Stimulated activated CD4-positive, alpha-beta T cell treated with anti-CD3 and anti-CD28 coated beads, TNF-alpha, amount 100 ng/mL, for 4 hours (primary cell): ENCODE measurements around the gene KDELR1.
A peak's percentile ranks its signal among the peaks of the same experiment; 100 is the strongest.

Source experiments
- DNase-seq, 3 experiments: peaks; one replicate each; pipeline ENCODE4 v3.0.0-alpha.2; 2020; ENCODE audit warnings: low read depth in 3 of 3

KDELR1 gene

GRCh38 chr19:48371367-48371766 lies 20.0 kb downstream of the KDELR1 start:
- no peak for DNase-seq

- no peak for DNase-seq
These were observed 20.4 kb downstream of the KDELR1 start for GRCh38 chr19:48370955-48371354.

GRCh38 chr19:48368936-48369335 lies 22.4 kb downstream of the KDELR1 start:
- no peak for DNase-seq

GRCh38 chr19:48367855-48368254 lies 23.5 kb downstream of the KDELR1 start:
- DNase-seq = no peak

- DNase-seq = no peak
These were observed 25.7 kb downstream of the KDELR1 start for GRCh38 chr19:48365602-48366001.

- DNase-seq = no peak
These were observed 26.6 kb downstream of the KDELR1 start for GRCh38 chr19:48364598-48365348.

GRCh38 chr19:48363810-48364597 lies 27.3 kb downstream of the KDELR1 start, which contains the start of the genes SYNGR4 and TMEM143:
Gene SYNGR4, plus strand, starts transcription at chr19:48364367. Its CDS starts 1,476 bp downstream, at chr19:48365843.
Gene TMEM143, minus strand, starts transcription at chr19:48363940. Its CDS starts 20 bp downstream, at chr19:48363920.
- peak; percentile 92 to 96 (median 95) for DNase-seq

GRCh38 chr19:48363500-48363809 lies 27.9 kb downstream of the KDELR1 start:
- DNase-seq = no peak

GRCh38 chr19:48362716-48363499 lies 28.4 kb downstream of the KDELR1 start:
- DNase-seq = peak; percentile 67 to 81 (median 74)

- DNase-seq = no peak
These were observed 29.4 kb downstream of the KDELR1 start for GRCh38 chr19:48361912-48362311.

- DNase-seq = no peak
These were observed 32.2 kb downstream of the KDELR1 start for GRCh38 chr19:48359123-48359522.

GRCh38 chr19:48355365-48355954 lies 35.9 kb downstream of the KDELR1 start:
- DNase-seq = no peak

GRCh38 chr19:48354332-48354992 lies 36.9 kb downstream of the KDELR1 start:
- no peak for DNase-seq

- DNase-seq = no peak
These were observed 37.7 kb downstream of the KDELR1 start for GRCh38 chr19:48353677-48354076.

- peak; percentile 58 to 72 (median 71) for DNase-seq
These were observed 40.0 kb downstream of the KDELR1 start for GRCh38 chr19:48351341-48351752.

GRCh38 chr19:48350856-48351255 lies 40.5 kb downstream of the KDELR1 start:
- no peak for DNase-seq

- DNase-seq = no peak
These were observed 42.6 kb downstream of the KDELR1 start for GRCh38 chr19:48348737-48349136.

GRCh38 chr19:48348045-48348444 lies 43.3 kb downstream of the KDELR1 start:
- no peak for DNase-seq

- no peak for DNase-seq
These were observed 45.2 kb downstream of the KDELR1 start for GRCh38 chr19:48346191-48346590.

- no peak for DNase-seq
These were observed 46.5 kb downstream of the KDELR1 start for GRCh38 chr19:48344892-48345291.

- DNase-seq = no peak
These were observed 48.4 kb downstream of the KDELR1 start for GRCh38 chr19:48342841-48343540.
